Chondrocyte (in vitro differentiated cells): ENCODE data around the gene OR6S1. TPM values are rescaled to one million over a fixed set of nuclear protein-coding genes. Genes with fewer than 3 reads are reported as not detected.

Experiments used
- DNase-seq: peaks from one replicate; pipeline ENCODE4 v3.0.0; 2021; ENCODE audit warnings: mixed read lengths, low spot score
- H3K27ac Mint-ChIP-seq: one replicate; pipeline ENCODE4 v1.8.0; 2021; ENCODE audit warnings: mild to moderate bottlenecking, moderate library complexity, mixed read lengths; ENCODE audit not compliant: unreplicated experiment
- H3K27me3 Mint-ChIP-seq: 2 replicates; pipeline ENCODE4 v1.8.0; 2021; ENCODE audit warnings: low read depth, mixed read lengths
- H3K36me3 Mint-ChIP-seq: 2 replicates; pipeline ENCODE4 v1.8.0; 2021; ENCODE audit warnings: low read depth, mixed read lengths
- H3K4me1 Mint-ChIP-seq: 2 replicates; pipeline ENCODE4 v1.8.0; 2021; ENCODE audit warnings: low read depth, mild to moderate bottlenecking, mixed read lengths
- H3K4me3 Mint-ChIP-seq: one replicate; pipeline ENCODE4 v1.8.0; 2021; ENCODE audit warnings: mild to moderate bottlenecking, moderate library complexity, mixed read lengths; ENCODE audit not compliant: unreplicated experiment
- H3K9me3 Mint-ChIP-seq: 2 replicates; pipeline ENCODE4 v1.8.0; 2021; ENCODE audit warnings: low read depth, mixed read lengths
- CTCF ChIP-seq: fragments of 200-600 bp; sonication (generic); IDR thresholded peaks from 2 replicates; pipeline ENCODE4 v1.5.0; 2021; ENCODE audit warnings: antibody characterized with exemption, mild to moderate bottlenecking, moderate library complexity
- total RNA-seq: library from RNA; stranded (reverse); gene quantifications from 3 replicates; pipeline ENCODE4 v1.2.1, GENCODE V29; 2021

OR6S1 gene
- total RNA-seq, 1 donor from 2014 or later = not detected

- Mint-ChIP-seq H3K27me3 (no peaks in the 10 kb centered on the region), H3K4me3 (no peak overlapping the region), H3K27ac (no peak overlapping the region), H3K4me1 (no peaks in the 10 kb centered on the region), H3K36me3 (no peaks in the 10 kb centered on the region), H3K9me3 (no peaks in the 10 kb centered on the region)
- TF ChIP-seq CTCF = no peak
- DNase-seq = no peak
Measured at GRCh38 chr14:20607617-20608016, 33.9 kb downstream of the OR6S1 start.

DNA sequence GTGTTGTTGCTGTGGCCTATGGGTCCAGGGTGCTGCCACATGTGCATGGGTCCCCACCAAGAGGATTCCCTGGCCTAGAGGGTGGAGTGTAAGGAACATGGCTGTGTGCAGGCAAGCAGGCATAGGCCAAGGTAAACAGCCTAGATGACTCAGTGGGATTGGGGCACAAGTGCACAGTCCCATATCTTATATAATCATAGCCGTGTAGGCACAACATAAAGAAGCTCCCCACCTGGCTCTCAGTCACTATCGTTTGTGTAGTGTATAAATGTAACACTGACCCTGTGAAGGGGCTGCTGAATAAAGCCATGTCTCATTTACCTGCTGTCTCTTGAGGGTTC is 34.6 kb downstream of the OR6S1 start:
- DNase-seq = no peak
- H3K36me3 Mint-ChIP-seq = no peaks in the 10 kb centered on the region
- no peak overlapping the region for H3K4me3 Mint-ChIP-seq
- H3K27me3 Mint-ChIP-seq = no peaks in the 10 kb centered on the region
- TF ChIP-seq CTCF = no peak
- no peak overlapping the region for H3K27ac Mint-ChIP-seq
- no peaks in the 10 kb centered on the region for H3K4me1 Mint-ChIP-seq
- H3K9me3 Mint-ChIP-seq = no peaks in the 10 kb centered on the region

DNA sequence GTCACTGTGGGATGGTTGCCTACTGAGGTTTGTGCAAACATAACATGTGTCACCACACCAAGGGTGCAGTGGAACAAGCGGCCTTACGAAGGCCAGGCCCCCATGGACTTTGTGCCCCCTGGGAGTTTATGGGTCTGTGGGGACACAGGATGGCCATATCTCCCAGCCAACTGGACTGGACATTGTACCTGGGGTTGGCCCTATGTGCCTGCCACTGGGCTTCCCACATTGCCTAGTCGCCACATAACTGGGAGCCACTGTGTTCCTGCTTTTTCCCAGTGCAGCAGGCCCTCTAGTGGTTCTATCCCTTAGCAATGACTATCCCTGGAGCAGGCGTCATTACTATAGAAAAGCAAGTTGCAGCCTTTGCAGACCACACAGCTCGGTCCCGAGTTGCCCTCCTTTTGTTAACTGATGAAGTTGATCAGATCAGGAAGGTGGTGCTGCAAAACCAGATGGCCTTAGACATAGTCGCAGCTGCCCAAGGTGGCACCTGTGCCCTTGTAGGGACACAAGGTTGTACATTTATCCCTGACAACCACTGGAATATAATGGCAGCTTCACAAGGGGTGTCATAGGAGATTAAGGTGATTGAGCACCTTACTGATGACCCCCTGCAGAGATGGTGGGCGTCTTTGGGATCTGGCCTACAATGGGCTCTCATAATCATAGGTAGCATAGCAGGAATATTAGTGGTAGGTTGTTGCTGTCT is 35.1 kb downstream of the OR6S1 start:
- no peak for DNase-seq
- Mint-ChIP-seq H3K36me3 (no peaks in the 10 kb centered on the region), H3K4me1 (no peaks in the 10 kb centered on the region), H3K27ac (no peak overlapping the region), H3K4me3 (no peak overlapping the region), H3K9me3 (no peaks in the 10 kb centered on the region), H3K27me3 (no peaks in the 10 kb centered on the region)
- peak; percentile 67 for TF ChIP-seq CTCF

DNA sequence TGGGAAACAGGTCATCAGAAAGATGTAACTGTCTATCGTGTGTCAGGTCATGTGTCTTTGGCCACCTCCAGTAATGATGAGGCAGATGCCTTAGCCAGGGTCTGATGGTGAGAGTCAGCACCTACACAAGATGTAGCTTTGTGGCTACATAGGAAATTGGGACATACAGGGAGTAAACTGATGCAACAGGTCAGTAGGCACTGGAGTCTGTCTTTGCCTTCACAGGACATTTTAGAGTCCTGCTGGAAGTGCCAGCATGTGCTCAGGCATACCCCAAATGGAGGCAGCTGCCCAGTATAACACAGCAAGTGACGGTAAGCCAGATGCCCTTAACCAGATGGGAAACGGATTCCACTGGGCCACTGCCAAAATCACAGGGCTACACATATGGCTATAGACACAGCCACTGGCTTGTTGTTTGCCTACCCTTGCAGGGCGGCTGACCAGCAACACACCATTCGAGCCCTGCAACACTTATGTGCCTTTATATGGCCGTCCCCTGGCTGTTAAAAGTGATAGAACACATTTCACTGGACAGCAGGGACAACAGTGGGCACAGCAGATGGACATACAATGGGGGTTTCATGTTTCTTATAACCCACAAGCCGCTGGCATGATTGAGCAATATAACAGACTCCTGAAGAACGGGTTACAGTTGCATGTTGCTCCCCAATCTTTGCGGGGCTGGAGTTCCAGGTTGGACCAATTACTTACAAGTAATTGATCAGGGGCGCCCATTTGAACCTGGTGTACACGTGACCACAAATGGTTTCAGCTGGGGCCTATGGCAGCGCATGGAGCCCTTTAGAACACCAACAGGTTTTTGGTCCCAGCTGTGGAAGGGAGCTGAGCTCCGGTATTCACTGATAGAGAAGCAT is 37.4 kb downstream of the OR6S1 start:
- H3K27ac Mint-ChIP-seq = no peak overlapping the region
- peaks cover 4% of the 10 kb centered on the region for H3K27me3 Mint-ChIP-seq
- H3K4me3 Mint-ChIP-seq = no peak overlapping the region
- DNase-seq = no peak
- no peaks in the 10 kb centered on the region for H3K9me3 Mint-ChIP-seq
- no peaks in the 10 kb centered on the region for H3K36me3 Mint-ChIP-seq
- H3K4me1 Mint-ChIP-seq = no peaks in the 10 kb centered on the region
- no peak for TF ChIP-seq CTCF

GRCh38 chr14:20602583-20602982 is 38.9 kb downstream of the OR6S1 start:
- Mint-ChIP-seq H3K27me3 (peaks cover 4% of the 10 kb centered on the region), H3K4me3 (no peak overlapping the region), H3K4me1 (no peaks in the 10 kb centered on the region), H3K27ac (no peak overlapping the region), H3K9me3 (no peaks in the 10 kb centered on the region), H3K36me3 (no peaks in the 10 kb centered on the region)
- no peak for DNase-seq
- TF ChIP-seq CTCF = no peak
